Neuronal stem cell (in vitro differentiated cells): ENCODE measurements around the gene SMTNL2.

Experiments
- DNase-seq: peaks from one replicate; pipeline ENCODE4 v3.0.0-alpha.2; 2013; ENCODE audit warnings: low spot score
- H2AFZ ChIP-seq: one replicate; pipeline ENCODE4 v1.6.1; 2013; ENCODE audit warnings: mild to moderate bottlenecking, low read length, inconsistent platforms
- H2AK5ac ChIP-seq: 2 replicates; pipeline ENCODE4 v1.6.1; 2013; ENCODE audit warnings: low read depth, mild to moderate bottlenecking, inconsistent platforms, low read length, moderate library complexity, mixed read lengths
- H2BK120ac ChIP-seq: 2 replicates; pipeline ENCODE4 v1.6.1; 2013; ENCODE audit warnings: low read depth, mild to moderate bottlenecking, inconsistent platforms, low read length, moderate library complexity, mixed read lengths
- H2BK12ac ChIP-seq: one replicate; pipeline ENCODE4 v1.6.1; 2013; ENCODE audit warnings: low read length, inconsistent platforms
- H2BK15ac ChIP-seq: 2 replicates; pipeline ENCODE4 v1.6.1; 2013; ENCODE audit warnings: mild to moderate bottlenecking, low read length, inconsistent platforms, mixed read lengths
- H2BK5ac ChIP-seq: one replicate; pipeline ENCODE4 v1.6.1; 2013; ENCODE audit warnings: inconsistent platforms, mild to moderate bottlenecking, low read length, moderate library complexity
- H3K14ac ChIP-seq: one replicate; pipeline ENCODE4 v1.6.1; 2013; ENCODE audit warnings: low read length, inconsistent platforms
- H3K18ac ChIP-seq: 2 replicates; pipeline ENCODE4 v1.6.1; 2013; ENCODE audit warnings: low read length, inconsistent platforms
- H3K23ac ChIP-seq: 2 replicates; pipeline ENCODE4 v1.6.1; 2013; ENCODE audit warnings: low read depth, mild to moderate bottlenecking, mixed read lengths, low read length, inconsistent platforms; ENCODE audit not compliant: poor library complexity
- H3K27ac ChIP-seq: replicated peaks from 3 replicates; pipeline ENCODE4 v1.5.1; 2013; ENCODE audit warnings: low read length, inconsistent platforms
- H3K27me3 ChIP-seq, 3 experiments: 2 replicates each; pipeline ENCODE4 v1.6.1; 2013; ENCODE audit warnings: low read length in 3 of 3, mild to moderate bottlenecking in 2 of 3, inconsistent platforms in 1 of 3, low read depth in 1 of 3, mixed read lengths in 1 of 3, moderate library complexity in 1 of 3; ENCODE audit not compliant: control insufficient read depth in 3 of 3, insufficient read depth in 3 of 3
- H3K36me3 ChIP-seq, 2 donors: replicated peaks in 1 of 2; 2 replicates each; pipeline ENCODE4 v1.6.1; 2013; ENCODE audit warnings: low read length in 2 of 2; ENCODE audit not compliant: control insufficient read depth in 2 of 2, insufficient read depth in 2 of 2
- H3K4ac ChIP-seq: 2 replicates; pipeline ENCODE4 v1.6.1; 2013; ENCODE audit warnings: inconsistent platforms, mild to moderate bottlenecking, low read length, moderate library complexity
- H3K4me1 ChIP-seq, 2 donors: 1 replicate in 1 of 2; 2 replicates in 1 of 2; pipeline ENCODE4 v1.6.1; 2013; ENCODE audit warnings: low read length in 2 of 2, low read depth in 1 of 2; ENCODE audit not compliant: control insufficient read depth in 2 of 2, insufficient read depth in 1 of 2
- H3K4me2 ChIP-seq: one replicate; pipeline ENCODE4 v1.6.1; 2013; ENCODE audit warnings: mild to moderate bottlenecking, low read length, inconsistent platforms; ENCODE audit not compliant: insufficient read depth, poor library complexity, severe bottlenecking
- H3K4me3 ChIP-seq, 2 donors: 2 replicates each; pipeline ENCODE4 v1.5.1; 2013; ENCODE audit warnings: low read length in 2 of 2, mild to moderate bottlenecking in 2 of 2, inconsistent platforms in 1 of 2, moderate library complexity in 1 of 2
- H3K79me1 ChIP-seq: one replicate; pipeline ENCODE4 v1.6.1; 2013; ENCODE audit warnings: low read depth, mild to moderate bottlenecking, inconsistent platforms, low read length, moderate library complexity
- H3K9ac ChIP-seq: one replicate; pipeline ENCODE4 v1.6.1; 2013; ENCODE audit warnings: mild to moderate bottlenecking, low read depth, low read length, inconsistent platforms; ENCODE audit not compliant: poor library complexity
- H3K9me3 ChIP-seq, 2 donors: replicated peaks in 1 of 2; 2 replicates each; pipeline versions ENCODE3 to v1.6.1; 2013; ENCODE audit warnings: low read length in 2 of 2, mild to moderate bottlenecking in 2 of 2, inconsistent platforms in 1 of 2, low read depth in 1 of 2, mixed read lengths in 1 of 2, moderate library complexity in 1 of 2; ENCODE audit not compliant: control insufficient read depth in 2 of 2, insufficient read depth in 1 of 2
- H4K8ac ChIP-seq: one replicate; pipeline ENCODE4 v1.6.1; 2013; ENCODE audit warnings: low read depth, mild to moderate bottlenecking, inconsistent platforms, low read length, moderate library complexity
- H4K91ac ChIP-seq: one replicate; pipeline ENCODE4 v1.6.1; 2013; ENCODE audit warnings: low read length, low read depth, mild to moderate bottlenecking, inconsistent platforms; ENCODE audit not compliant: poor library complexity
- WGBS, 2 donors: extraction: QIAGEN DNeasy Blood & Tissue Kit; methylation state at CpG; one replicate each; pipeline ENCODE4 v1.1.7; 2013; ENCODE audit warnings: missing lambda C conversion rate in 2 of 2, mixed read lengths in 1 of 2; ENCODE audit not compliant: insufficient read length in 2 of 2, insufficient replicate concordance in 1 of 2; ENCODE audit errors: extremely low coverage in 2 of 2; 5-methylcytosine and 5-hydroxymethylcytosine counted together

The SMTNL2 gene

GRCh38 chr17:4590981-4591453, 6.7 kb downstream of the SMTNL2 start:
- H3K4ac ChIP-seq = peak overlapping the region; percentile 23
- peak overlapping the region; percentile 35 for H3K18ac ChIP-seq
- H3K27ac ChIP-seq = no peak overlapping the region
- H3K4me2 ChIP-seq = no peak overlapping the region
- H2AFZ ChIP-seq = no peak overlapping the region
- H3K9me3 ChIP-seq = peaks cover 0 to 2% of the 10 kb centered on the region in 2 donors
- H3K23ac ChIP-seq = peak overlapping the region; percentile 10
- peak overlapping the region; percentile 46 for H2BK12ac ChIP-seq
- H2BK5ac ChIP-seq = no peak overlapping the region
- H3K4me1 ChIP-seq = peaks cover 0 to 6% of the 10 kb centered on the region in 2 donors
- no peak overlapping the region for H2BK120ac ChIP-seq
- no peak for DNase-seq
- no peak overlapping the region for H3K9ac ChIP-seq
- no peaks in the 10 kb centered on the region for H3K79me1 ChIP-seq
- H3K27me3 ChIP-seq = peaks cover 0 to 82% (median 0%) of the 10 kb centered on the region in 3 experiments
- WGBS, 2 donors = no CpG with 5 or more reads among the region's 10 CpGs
- no peak overlapping the region for H3K14ac ChIP-seq
- peak overlapping the region; percentile 86 for H2AK5ac ChIP-seq
- H3K4me3 ChIP-seq = no peak overlapping the region
- H4K8ac ChIP-seq = no peak overlapping the region
- H4K91ac ChIP-seq = no peak overlapping the region
- H3K36me3 ChIP-seq = no peaks in the 10 kb centered on the region
- no peak overlapping the region for H2BK15ac ChIP-seq

GRCh38 chr17:4591529-4591928, 7.2 kb downstream of the SMTNL2 start:
- Histone ChIP-seq H4K8ac (no peak overlapping the region), H3K27me3 (peaks cover 0 to 81% (median 0%) of the 10 kb centered on the region in 3 experiments), H2BK15ac (no peak overlapping the region), H3K9ac (no peak overlapping the region), H3K27ac (no peak overlapping the region), H3K79me1 (no peaks in the 10 kb centered on the region), H3K14ac (peak overlapping the region; percentile 21), H2AK5ac (peak overlapping the region; percentile 47), H3K4me1 (peaks cover 0 to 6% of the 10 kb centered on the region in 2 donors), H3K9me3 (peaks cover 0 to 2% of the 10 kb centered on the region in 2 donors), H2BK12ac (peak overlapping the region; percentile 84), H2BK120ac (no peak overlapping the region), H3K23ac (peak overlapping the region; percentile 80), H3K36me3 (no peaks in the 10 kb centered on the region), H3K4ac (no peak overlapping the region), H4K91ac (no peak overlapping the region), H2AFZ (no peak overlapping the region), H3K4me2 (peak overlapping the region; percentile 2), H3K18ac (peak overlapping the region; percentile 35), H2BK5ac (no peak overlapping the region), H3K4me3 (no peak overlapping the region)
- no peak for DNase-seq
- no CpG with 5 or more reads among the region's 12 CpGs for WGBS, 2 donors

GRCh38 chr17:4592240-4593005, 8.1 kb downstream of the SMTNL2 start:
- Histone ChIP-seq H3K27me3 (peaks cover 0 to 80% (median 0%) of the 10 kb centered on the region in 3 experiments), H3K4me2 (no peak overlapping the region), H2BK15ac (no peak overlapping the region), H3K9ac (no peak overlapping the region), H3K18ac (peak overlapping the region; percentile 48), H3K27ac (no peak overlapping the region), H2BK5ac (peak overlapping the region; percentile 19), H2AK5ac (peak overlapping the region; percentile 47), H3K79me1 (no peaks in the 10 kb centered on the region), H3K4ac (no peak overlapping the region), H3K4me1 (peaks cover 0 to 6% of the 10 kb centered on the region in 2 donors), H3K36me3 (no peaks in the 10 kb centered on the region), H3K9me3 (peaks cover 0 to 2% of the 10 kb centered on the region in 2 donors), H4K8ac (peak overlapping the region; percentile 43), H2AFZ (no peak overlapping the region), H3K14ac (no peak overlapping the region), H3K4me3 (no peak overlapping the region), H4K91ac (no peak overlapping the region), H2BK12ac (peak overlapping the region; percentile 73), H3K23ac (no peak overlapping the region), H2BK120ac (no peak overlapping the region)
- no CpG with 5 or more reads among the region's 11 CpGs for WGBS, 2 donors
- DNase-seq = no peak

GRCh38 chr17:4593021-4593421, 8.7 kb downstream of the SMTNL2 start:
- Histone ChIP-seq H3K14ac (no peak overlapping the region), H2BK120ac (no peak overlapping the region), H3K4me3 (no peak overlapping the region), H3K27ac (no peak overlapping the region), H2AK5ac (peak overlapping the region; percentile 83), H3K23ac (no peak overlapping the region), H3K4me2 (no peak overlapping the region), H3K9ac (no peak overlapping the region), H2BK15ac (peak overlapping the region; percentile 78), H4K8ac (peak overlapping the region; percentile 43), H4K91ac (no peak overlapping the region), H2AFZ (no peak overlapping the region), H3K18ac (peak overlapping the region; percentile 76), H3K27me3 (peaks cover 0 to 80% (median 0%) of the 10 kb centered on the region in 3 experiments), H3K36me3 (no peaks in the 10 kb centered on the region), H3K9me3 (peaks cover 0 to 2% of the 10 kb centered on the region in 2 donors), H2BK12ac (no peak overlapping the region), H2BK5ac (peak overlapping the region; percentile 19), H3K4me1 (peaks cover 0 to 8% of the 10 kb centered on the region in 2 donors), H3K4ac (no peak overlapping the region), H3K79me1 (no peaks in the 10 kb centered on the region)
- DNase-seq = no peak
- no CpG with 5 or more reads among the region's 14 CpGs for WGBS, 2 donors
